Nephron (organoid): ENCODE results near the gene ANKMY1.
"Not testable (repeated sequence)": the region's sequence is repeated elsewhere in the genome, so short reads cannot be mapped to it uniquely, and the experiment has no call there.

Experiments used
- H3K27ac Mint-ChIP-seq, 3 experiments: 2 replicates each; pipeline ENCODE4 v1.8.0; 2020; ENCODE audit warnings: mixed read lengths in 3 of 3, mild to moderate bottlenecking in 2 of 3, moderate library complexity in 1 of 3
- H3K27me3 Mint-ChIP-seq: 2 replicates; pipeline ENCODE4 v1.8.0; 2021; ENCODE audit warnings: low read depth, mild to moderate bottlenecking, moderate library complexity, mixed read lengths
- H3K36me3 Mint-ChIP-seq: 2 replicates; pipeline ENCODE4 v1.8.0; 2020; ENCODE audit warnings: low read depth, mixed read lengths
- H3K4me1 Mint-ChIP-seq: 2 replicates; pipeline ENCODE4 v1.8.0; 2020; ENCODE audit warnings: mixed read lengths
- H3K4me3 Mint-ChIP-seq, 3 experiments: 2 replicates each; pipeline ENCODE4 v1.8.0; 2020; ENCODE audit warnings: mild to moderate bottlenecking in 3 of 3, mixed read lengths in 3 of 3, moderate library complexity in 2 of 3
- H3K9me3 Mint-ChIP-seq: 2 replicates; pipeline ENCODE4 v1.8.0; 2020; ENCODE audit warnings: mixed read lengths
- TF ChIP-seq, protein P1 (sequence below), 3 experiments: fragments of 200-600 bp; sonication (generic); IDR thresholded peaks; one replicate each; pipeline ENCODE4 v1.5.0; 2021; ENCODE audit warnings: antibody characterized with exemption in 3 of 3; ENCODE audit not compliant: unreplicated experiment in 3 of 3

ANKMY1 gene

DNA sequence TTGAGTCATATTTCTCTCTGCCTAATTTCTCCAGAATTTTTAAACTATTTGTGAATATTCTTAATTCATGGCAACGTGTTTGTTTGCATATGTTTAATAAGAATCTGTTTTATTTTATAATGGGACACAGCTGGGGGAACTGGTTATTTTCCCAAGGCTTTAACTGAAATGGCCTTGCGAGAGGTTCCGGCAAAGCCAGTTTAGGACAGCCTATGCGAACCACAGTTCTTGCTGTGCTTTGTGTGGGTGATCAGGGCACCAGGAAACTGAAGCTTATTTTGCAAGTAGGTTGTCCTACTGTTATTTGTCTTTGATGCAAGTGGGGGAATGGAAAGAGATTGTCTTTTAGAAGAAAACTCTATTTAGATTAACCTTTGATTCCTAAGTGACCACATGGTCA, 6.5 kb downstream of the ANKMY1 start:
- no peak overlapping the region for H3K4me3 Mint-ChIP-seq
- no peaks in the 10 kb centered on the region for H3K27me3 Mint-ChIP-seq
- H3K4me1 Mint-ChIP-seq, result no peaks in the 10 kb centered on the region
- H3K36me3 Mint-ChIP-seq, result peaks cover 39% of the 10 kb centered on the region
- TF ChIP-seq, protein P1, sequence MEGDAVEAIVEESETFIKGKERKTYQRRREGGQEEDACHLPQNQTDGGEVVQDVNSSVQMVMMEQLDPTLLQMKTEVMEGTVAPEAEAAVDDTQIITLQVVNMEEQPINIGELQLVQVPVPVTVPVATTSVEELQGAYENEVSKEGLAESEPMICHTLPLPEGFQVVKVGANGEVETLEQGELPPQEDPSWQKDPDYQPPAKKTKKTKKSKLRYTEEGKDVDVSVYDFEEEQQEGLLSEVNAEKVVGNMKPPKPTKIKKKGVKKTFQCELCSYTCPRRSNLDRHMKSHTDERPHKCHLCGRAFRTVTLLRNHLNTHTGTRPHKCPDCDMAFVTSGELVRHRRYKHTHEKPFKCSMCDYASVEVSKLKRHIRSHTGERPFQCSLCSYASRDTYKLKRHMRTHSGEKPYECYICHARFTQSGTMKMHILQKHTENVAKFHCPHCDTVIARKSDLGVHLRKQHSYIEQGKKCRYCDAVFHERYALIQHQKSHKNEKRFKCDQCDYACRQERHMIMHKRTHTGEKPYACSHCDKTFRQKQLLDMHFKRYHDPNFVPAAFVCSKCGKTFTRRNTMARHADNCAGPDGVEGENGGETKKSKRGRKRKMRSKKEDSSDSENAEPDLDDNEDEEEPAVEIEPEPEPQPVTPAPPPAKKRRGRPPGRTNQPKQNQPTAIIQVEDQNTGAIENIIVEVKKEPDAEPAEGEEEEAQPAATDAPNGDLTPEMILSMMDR (IDR thresholded peaks at IDR 0.05; ENCODE audit: unreplicated experiment in 3 of 3), result no peak
- peak overlapping the region in 1 of 3 experiments; percentile 4 for H3K27ac Mint-ChIP-seq
- peaks cover 19% of the 10 kb centered on the region for H3K9me3 Mint-ChIP-seq

DNA sequence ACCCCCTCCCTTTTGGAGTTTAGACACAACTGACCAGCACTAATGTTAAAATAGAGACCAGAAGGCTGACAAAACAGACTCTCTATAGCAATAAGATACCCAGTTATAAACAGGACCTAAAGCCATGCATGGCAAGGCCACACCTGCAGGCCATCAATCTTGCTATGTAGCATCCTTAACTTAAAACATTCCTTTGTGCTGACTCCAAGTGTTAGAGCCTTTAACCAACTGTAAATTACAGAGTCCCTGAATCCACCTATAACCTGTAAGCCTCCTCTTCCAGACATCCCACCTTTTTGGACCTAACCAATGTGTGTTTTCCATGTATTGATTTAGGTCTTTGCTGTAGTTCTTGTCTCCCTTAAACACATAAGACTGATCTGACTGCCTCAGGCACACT, 17.9 kb downstream of the ANKMY1 start:
- no peak overlapping the region for H3K4me3 Mint-ChIP-seq
- no peaks in the 10 kb centered on the region for H3K4me1 Mint-ChIP-seq
- TF ChIP-seq, protein P1 (IDR thresholded peaks at IDR 0.05; ENCODE audit: unreplicated experiment in 3 of 3), result no peak
- peaks cover 70% of the 10 kb centered on the region for H3K36me3 Mint-ChIP-seq
- H3K27me3 Mint-ChIP-seq, result no peaks in the 10 kb centered on the region
- H3K9me3 Mint-ChIP-seq, result peaks cover 19% of the 10 kb centered on the region
- H3K27ac Mint-ChIP-seq, result peak overlapping the region in 1 of 3 experiments; percentile 62

DNA sequence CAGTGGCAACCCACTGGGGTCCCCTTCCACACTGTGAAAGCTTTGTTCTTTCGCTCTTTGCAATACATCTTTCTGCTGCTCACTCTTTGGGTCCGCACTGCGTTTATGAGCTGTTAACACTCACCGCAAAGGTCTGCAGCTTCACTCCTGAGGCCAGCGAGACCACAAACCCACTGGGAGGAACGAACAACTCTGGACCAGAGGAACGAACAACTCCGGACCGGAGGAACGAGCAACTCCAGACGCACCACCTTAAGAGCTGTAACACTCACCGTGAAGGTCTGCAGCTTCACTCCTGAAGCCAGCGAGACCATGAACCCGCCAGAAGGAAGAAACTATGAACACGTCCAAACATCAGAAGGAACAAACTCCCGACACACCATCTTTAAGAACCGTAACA, 18.7 kb downstream of the ANKMY1 start:
- not testable (repeated sequence) for H3K27ac Mint-ChIP-seq, H3K4me1 Mint-ChIP-seq, H3K4me3 Mint-ChIP-seq, H3K27me3 Mint-ChIP-seq
- peaks cover 15% of the 10 kb centered on the region for H3K9me3 Mint-ChIP-seq
- H3K36me3 Mint-ChIP-seq, result peaks cover 70% of the 10 kb centered on the region

DNA sequence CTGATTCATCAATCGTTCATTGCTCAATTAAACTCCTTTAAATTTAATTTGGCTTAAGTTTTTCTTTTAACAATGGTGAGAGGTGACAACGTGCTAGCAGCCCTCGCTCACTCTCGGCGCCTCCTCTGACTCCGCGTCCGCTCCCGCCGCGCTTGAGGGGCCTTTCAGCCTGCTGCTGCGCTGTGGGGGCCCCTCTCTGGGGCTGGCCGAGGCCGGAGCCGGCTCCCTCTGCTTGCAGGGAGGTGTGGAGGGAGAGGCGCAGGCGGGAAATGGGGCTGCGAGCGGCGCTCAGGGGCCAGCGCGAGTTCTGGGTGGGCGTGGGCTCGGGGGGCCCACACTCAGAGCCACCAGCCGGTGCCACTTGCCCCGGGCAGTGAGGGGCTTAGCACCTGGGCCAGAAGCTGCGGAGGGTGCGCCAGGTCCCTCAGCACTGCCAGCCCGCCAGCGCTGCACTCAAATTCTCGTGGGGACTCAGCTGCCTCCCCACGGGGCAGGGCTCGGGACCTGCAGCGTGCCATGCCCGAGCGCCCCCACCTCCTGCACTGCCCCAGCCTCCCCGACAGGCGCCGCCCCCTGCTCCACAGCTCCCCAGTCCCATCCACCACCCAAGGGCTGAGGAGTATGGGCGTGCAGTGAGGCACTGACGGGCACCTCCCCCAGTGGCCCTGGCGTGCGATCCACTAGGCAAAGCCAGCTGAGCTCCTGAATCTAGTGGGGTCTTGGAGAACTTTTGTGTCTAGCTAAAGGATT, 19.6 kb downstream of the ANKMY1 start:
- no peaks in the 10 kb centered on the region for H3K27me3 Mint-ChIP-seq
- H3K4me1 Mint-ChIP-seq, result no peaks in the 10 kb centered on the region
- no peak overlapping the region for H3K27ac Mint-ChIP-seq
- peaks cover 73% of the 10 kb centered on the region for H3K36me3 Mint-ChIP-seq
- TF ChIP-seq, protein P1 (IDR thresholded peaks at IDR 0.05; ENCODE audit: unreplicated experiment in 3 of 3), result no peak
- peaks cover 16% of the 10 kb centered on the region for H3K9me3 Mint-ChIP-seq
- H3K4me3 Mint-ChIP-seq, result no peak overlapping the region

DNA sequence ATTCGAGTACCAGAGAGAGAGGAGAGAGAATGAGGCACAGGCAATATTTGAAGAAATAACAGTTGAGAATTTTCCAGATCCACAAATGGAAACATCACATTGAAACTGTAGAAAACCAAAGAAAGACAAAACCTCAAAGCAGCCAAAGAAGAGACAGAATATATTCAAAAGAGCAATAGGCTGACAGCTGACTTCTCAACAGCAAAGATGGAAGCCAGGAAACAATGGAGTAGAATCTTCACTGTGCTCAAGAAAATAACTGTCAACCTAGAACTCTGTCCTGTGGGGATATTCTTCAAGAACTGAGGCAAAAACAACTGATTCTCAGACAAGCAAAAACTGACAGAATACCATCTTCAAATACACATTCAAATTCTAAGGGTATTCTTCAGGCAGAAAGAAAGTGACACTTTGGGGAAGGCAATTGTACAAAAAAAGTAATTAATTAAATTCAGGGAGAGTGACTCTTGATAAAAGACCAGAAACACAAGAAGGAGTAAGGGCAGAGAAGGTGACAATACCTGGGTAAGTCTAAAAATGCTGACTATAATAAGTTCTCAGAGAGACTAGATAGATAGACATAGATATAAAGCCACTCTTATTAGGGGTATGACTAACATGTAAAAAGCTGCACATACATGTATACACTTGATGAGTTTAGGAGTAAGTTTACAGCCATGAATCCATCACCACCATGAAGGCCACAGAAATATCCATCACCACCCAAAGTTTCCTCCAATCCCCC, 25.6 kb downstream of the ANKMY1 start:
- TF ChIP-seq, protein P1 (IDR thresholded peaks at IDR 0.05; ENCODE audit: unreplicated experiment in 3 of 3), result no peak
- Mint-ChIP-seq H3K4me1 (no peaks in the 10 kb centered on the region), H3K27ac (no peak overlapping the region), H3K4me3 (no peak overlapping the region), H3K27me3 (no peaks in the 10 kb centered on the region), H3K9me3 (peaks cover 42% of the 10 kb centered on the region), H3K36me3 (peaks cover 83% of the 10 kb centered on the region)

DNA sequence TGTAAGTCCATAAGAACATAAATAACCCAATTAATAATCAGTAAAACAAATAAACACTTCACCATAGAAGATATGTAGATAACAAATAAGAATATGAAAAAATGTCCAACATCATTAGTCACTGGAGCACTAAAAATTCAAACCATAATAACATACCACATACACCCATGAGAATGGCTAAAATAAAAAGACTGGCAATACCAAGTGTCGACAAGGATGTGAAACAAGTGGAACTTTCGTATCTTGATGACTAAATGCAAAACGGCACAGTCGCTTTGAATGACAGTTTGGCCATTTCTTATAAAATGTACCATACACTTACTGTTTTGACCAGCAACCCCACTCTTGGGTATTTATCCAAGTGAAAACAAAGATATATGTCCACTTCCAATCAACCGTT, 26.8 kb downstream of the ANKMY1 start:
- TF ChIP-seq, protein P1 (IDR thresholded peaks at IDR 0.05; ENCODE audit: unreplicated experiment in 3 of 3), result no peak
- H3K4me3 Mint-ChIP-seq, result no peak overlapping the region
- H3K9me3 Mint-ChIP-seq, result peaks cover 52% of the 10 kb centered on the region
- H3K4me1 Mint-ChIP-seq, result no peaks in the 10 kb centered on the region
- H3K27me3 Mint-ChIP-seq, result no peaks in the 10 kb centered on the region
- H3K36me3 Mint-ChIP-seq, result peaks cover 88% of the 10 kb centered on the region
- no peak overlapping the region for H3K27ac Mint-ChIP-seq
